ENCODE data around the gene TIRAP.

- TF ChIP-seq, protein P1, sequence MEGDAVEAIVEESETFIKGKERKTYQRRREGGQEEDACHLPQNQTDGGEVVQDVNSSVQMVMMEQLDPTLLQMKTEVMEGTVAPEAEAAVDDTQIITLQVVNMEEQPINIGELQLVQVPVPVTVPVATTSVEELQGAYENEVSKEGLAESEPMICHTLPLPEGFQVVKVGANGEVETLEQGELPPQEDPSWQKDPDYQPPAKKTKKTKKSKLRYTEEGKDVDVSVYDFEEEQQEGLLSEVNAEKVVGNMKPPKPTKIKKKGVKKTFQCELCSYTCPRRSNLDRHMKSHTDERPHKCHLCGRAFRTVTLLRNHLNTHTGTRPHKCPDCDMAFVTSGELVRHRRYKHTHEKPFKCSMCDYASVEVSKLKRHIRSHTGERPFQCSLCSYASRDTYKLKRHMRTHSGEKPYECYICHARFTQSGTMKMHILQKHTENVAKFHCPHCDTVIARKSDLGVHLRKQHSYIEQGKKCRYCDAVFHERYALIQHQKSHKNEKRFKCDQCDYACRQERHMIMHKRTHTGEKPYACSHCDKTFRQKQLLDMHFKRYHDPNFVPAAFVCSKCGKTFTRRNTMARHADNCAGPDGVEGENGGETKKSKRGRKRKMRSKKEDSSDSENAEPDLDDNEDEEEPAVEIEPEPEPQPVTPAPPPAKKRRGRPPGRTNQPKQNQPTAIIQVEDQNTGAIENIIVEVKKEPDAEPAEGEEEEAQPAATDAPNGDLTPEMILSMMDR (IDR thresholded peaks at IDR 0.05): no peak
- TF ChIP-seq POLR2A (IDR thresholded peaks at IDR 0.05) (no peak), POLR2AphosphoS5 (IDR thresholded peaks at IDR 0.05; ENCODE audit: insufficient read depth in 1 of 2, low read depth in 1 of 2) (no peak)
These were observed 30.9 kb downstream of the TIRAP start for GRCh38 chr11:126313826-126314225.

Data from vagina (tissue), 2 donors.